ELR (cell line): Measurements from ENCODE around the gene ZNF385C.
A peak's percentile ranks its signal among the peaks of the same experiment; 100 is the strongest.
"Not testable (repeated sequence)": the region's sequence is repeated elsewhere in the genome, so short reads cannot be mapped to it uniquely, and the experiment has no call there.

Source experiments
- DNase-seq: peaks from one replicate; pipeline ENCODE4 v3.0.0-alpha.2; 2015; ENCODE audit warnings: low read depth

ZNF385C gene

GRCh38 chr17:42050393-42051012 is 47.8 kb downstream of the ZNF385C start, which contains the start of gene C17orf113:
Gene C17orf113 (minus strand): TSS chr17:42050601. CDS start chr17:42043376, 7,225 bp downstream.
- DNase-seq, result peak; percentile 51

GRCh38 chr17:42049834-42050392 is 48.4 kb downstream of the ZNF385C start:
- DNase-seq, result peak; percentile 19

GRCh38 chr17:42047343-42047742 is 50.9 kb downstream of the ZNF385C start:
- DNase-seq, result no peak

GRCh38 chr17:42045719-42046118 is 52.6 kb downstream of the ZNF385C start:
- DNase-seq, result no peak

GRCh38 chr17:42042598-42043319 is 55.5 kb downstream of the ZNF385C start:
- DNase-seq, result no peak

GRCh38 chr17:42041619-42042018 is 56.7 kb downstream of the ZNF385C start:
- DNase-seq, result no peak

- no peak for DNase-seq
Observed at GRCh38 chr17:42040818-42041217, 57.5 kb downstream of the ZNF385C start.

- no peak for DNase-seq
Observed at GRCh38 chr17:42039794-42040763, 58.2 kb downstream of the ZNF385C start.

GRCh38 chr17:42038221-42038973 is 59.9 kb downstream of the ZNF385C start:
- no peak for DNase-seq

- DNase-seq, result no peak
Observed at GRCh38 chr17:42034059-42034458, 64.2 kb downstream of the ZNF385C start.

- DNase-seq, result no peak
Observed at GRCh38 chr17:42031584-42031983, 66.7 kb downstream of the ZNF385C start.

GRCh38 chr17:42028791-42029127 is 69.5 kb downstream of the ZNF385C start:
- DNase-seq, result no peak

GRCh38 chr17:42027961-42028790 is 70.1 kb downstream of the ZNF385C start:
- peak; percentile 32 for DNase-seq

- no peak for DNase-seq
Observed at GRCh38 chr17:42027590-42027889, 70.7 kb downstream of the ZNF385C start.

GRCh38 chr17:42026857-42027589 is 71.2 kb downstream of the ZNF385C start:
- DNase-seq, result no peak

- DNase-seq, result no peak
Observed at GRCh38 chr17:42025936-42026335, 72.3 kb downstream of the ZNF385C start.

- DNase-seq, result no peak
Observed at GRCh38 chr17:42025191-42025579, 73.1 kb downstream of the ZNF385C start.

GRCh38 chr17:42023524-42024349 is 74.5 kb downstream of the ZNF385C start:
- DNase-seq, result no peak

GRCh38 chr17:42020845-42021244 is 77.4 kb downstream of the ZNF385C start:
- DNase-seq, result not testable (repeated sequence)
